ENCODE data around the gene KRTAP10-4.
"Not testable (repeated sequence)": the region's sequence is repeated elsewhere in the genome, so short reads cannot be mapped to it uniquely, and the experiment has no call there.

The KRTAP10-4 gene

GRCh38 chr21:44534688-44535087 is 38.8 kb upstream of the KRTAP10-4 start:
- no peak for FAIRE-seq

DNA sequence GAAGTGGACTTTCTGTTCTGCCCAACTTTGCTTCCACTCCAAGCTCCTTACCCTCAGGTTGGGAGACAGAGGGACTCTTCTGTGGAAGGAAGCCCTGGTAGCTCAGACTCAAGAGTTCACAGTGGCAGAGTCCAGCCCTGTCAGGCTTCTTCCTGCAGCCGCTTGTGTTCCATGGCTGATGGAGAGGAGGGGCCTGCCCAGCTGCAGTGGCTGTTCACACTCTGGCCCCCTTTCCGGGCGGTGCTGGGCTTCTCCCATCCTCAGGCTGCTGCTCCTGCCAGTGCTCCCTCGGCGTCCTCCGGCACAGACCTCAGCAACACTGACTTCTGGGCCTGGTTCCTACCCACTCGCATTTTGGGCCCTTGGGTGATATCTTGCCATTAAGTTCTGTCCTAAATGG is 37.6 kb upstream of the KRTAP10-4 start:
- no peak for FAIRE-seq

DNA sequence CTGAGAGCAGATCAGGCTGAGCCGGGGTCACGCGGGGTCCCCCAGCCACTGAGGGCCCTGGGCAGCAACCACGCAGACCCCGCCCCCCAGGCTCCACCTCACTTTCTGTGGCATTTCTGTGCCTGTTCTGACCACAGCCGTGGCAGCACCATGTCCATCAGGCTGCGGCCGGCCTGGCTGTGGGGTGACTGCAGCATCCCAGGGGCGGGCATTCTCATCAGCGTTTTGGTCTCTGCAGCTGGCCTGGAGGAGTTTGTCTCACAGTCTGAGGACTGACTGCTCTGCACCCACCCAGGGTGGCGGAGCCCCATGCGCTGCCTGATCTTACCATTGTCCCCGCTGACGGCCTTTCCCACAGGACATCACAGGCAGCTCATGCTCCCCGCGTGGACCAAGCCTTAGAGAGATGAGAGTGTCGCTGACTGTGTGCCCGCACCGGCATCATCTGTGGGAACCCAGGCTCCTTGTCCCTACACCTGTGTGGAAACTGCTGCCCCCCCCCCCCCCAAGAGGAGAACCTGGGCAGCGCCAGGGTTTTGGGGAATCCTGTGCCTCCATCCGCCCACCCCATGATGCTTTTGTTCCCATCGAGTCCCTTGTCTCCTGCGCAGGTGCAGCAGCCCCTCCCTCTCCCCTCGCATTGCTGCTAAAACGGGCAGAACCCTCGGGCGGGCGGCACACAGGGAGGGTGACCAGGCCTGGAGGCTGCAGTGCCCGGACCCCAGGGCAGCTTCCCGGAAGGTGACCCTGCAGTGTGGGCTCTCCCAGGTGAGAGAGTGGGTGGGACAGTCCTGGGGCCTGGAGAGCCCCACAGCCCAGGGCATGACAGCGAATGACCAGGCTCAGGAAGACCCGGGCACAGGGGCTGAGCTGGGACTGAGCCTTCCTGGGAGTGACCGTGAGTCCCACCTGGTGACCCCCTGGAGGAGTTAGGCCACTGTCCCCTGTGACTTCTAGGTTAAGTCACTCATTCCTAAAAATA is 35.3 kb upstream of the KRTAP10-4 start:
- FAIRE-seq, result no peak

- no peak for FAIRE-seq
Measured at GRCh38 chr21:44539046-44539445, 34.5 kb upstream of the KRTAP10-4 start.

GRCh38 chr21:44539991-44540666 is 33.4 kb upstream of the KRTAP10-4 start, which contains the start of gene KRTAP10-1:
TSS of gene KRTAP10-1 (minus strand) at chr21:44540195. CDS start at chr21:44540150, 45 bp downstream.
- no peak for FAIRE-seq

GRCh38 chr21:44540741-44541288 is 32.7 kb upstream of the KRTAP10-4 start:
- FAIRE-seq, result no peak

DNA sequence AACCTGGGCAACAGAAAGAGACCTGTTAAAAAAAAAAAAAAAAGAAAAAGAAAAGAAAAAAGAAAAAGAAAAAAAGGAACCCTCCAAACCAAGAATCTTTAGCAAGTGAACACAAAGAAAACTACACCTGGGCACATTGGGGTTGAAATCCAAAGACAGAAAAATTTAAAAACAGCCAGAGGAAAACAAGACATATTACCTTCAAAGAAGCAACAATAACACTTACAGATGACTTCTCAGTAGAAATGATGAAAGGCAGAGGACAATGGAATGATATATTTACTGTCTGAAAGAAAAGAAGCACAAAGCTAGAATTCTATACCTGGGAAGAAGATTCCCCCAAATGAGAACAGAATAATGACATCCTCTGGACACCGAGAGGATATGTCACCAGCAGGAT is 30.8 kb upstream of the KRTAP10-4 start:
- no peak for FAIRE-seq

DNA sequence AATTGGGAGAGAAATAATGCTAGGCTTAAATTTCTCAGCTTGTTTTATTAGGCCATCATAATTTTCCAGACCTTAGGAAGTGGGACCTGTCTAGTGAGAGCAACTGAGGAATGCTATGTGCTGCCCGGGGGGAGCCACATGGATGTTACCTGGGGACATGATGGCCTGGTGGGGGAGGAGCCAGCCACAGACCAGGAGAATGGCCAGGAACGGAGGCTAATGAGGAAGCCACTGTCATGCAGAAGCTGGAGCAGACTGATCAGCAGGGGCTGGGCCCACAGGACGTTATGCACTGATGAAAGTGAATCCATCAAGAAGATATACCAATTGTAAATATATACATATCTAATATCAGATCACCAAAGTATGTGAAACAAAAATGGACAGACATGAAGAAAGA is 29.0 kb upstream of the KRTAP10-4 start:
- no peak for FAIRE-seq

DNA sequence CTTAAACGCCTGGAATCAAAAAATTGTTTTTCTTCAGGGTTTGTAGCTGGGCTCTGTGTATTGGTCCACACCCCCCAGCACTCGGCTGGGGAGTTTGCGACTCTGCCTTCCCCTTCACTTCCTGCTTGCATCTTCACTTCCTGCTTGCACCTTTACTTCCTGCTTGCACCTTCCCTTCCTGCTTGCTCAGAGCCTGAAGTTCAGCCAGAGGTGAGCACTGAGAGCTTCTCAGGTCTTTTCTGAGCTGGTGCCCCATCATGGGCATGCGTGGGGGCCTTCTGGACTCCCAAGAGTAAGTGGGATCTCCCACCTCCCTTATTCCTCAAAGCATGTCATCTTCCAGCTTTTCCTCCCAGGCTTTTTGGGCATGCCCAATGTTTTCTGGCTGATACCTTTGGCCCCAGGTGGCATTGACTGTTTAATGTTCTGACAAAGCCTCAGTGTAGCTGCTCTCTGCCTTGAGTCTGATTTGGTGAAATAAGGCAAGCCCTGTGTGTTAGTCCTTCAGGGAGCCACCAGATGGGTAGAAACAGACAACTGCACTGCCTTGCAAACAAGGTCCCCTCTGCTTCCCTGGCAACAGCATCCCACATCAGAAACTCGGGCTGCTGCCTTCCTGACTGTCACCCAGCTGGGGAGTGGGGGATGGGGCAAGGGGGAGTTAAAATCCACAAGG is 25.7 kb upstream of the KRTAP10-4 start:
- FAIRE-seq, result no peak

DNA sequence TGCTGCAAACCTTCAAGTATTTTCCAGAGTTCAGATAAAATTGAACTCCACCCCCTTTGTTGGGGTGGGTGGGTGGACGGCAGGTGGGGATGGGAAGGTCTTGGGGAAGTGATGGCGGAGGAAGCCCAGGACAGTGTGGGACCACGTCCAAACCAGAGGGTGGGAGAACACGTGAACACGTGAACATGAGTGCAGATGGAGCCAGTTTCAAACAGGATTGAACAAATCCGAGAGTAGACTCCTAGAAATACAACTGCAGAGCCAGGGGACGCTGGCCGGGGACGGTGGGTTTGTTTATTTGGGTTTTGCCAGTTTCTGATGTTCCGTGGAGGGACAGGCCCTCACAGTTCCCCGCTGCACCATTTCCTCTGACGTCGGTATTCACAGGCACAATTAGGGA is 25.1 kb upstream of the KRTAP10-4 start:
- no peak for FAIRE-seq

- FAIRE-seq, result no peak
Measured at GRCh38 chr21:44548922-44549321, 24.6 kb upstream of the KRTAP10-4 start.

- FAIRE-seq, result no peak
Measured at GRCh38 chr21:44549525-44550211, 23.9 kb upstream of the KRTAP10-4 start.

DNA sequence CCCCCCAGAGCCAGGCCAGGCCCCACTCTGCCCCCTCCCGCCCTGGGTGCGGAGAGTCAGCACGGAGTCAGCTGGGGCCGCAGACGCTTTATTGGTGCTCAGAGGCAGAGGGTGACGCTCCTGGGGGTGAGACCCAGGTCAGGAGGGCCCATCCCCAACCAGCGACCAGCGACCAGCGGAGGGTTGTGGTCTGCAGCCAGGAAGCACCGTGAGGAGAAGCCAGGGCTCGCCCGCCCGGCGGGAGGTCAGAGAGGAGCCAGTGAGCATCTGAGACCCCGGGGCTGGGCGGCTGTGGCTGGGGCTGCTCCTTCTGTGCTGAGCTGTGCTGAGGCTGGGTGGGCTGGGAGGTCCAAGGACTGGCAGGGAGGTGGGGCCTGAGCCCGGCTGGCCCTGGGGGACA is 23.2 kb upstream of the KRTAP10-4 start:
- FAIRE-seq, result not testable (repeated sequence)

GRCh38 chr21:44550807-44551206 is 22.7 kb upstream of the KRTAP10-4 start:
- FAIRE-seq, result no peak

GRCh38 chr21:44551340-44551961 is 22.1 kb upstream of the KRTAP10-4 start, which contains the start of gene KRTAP10-2:
TSS of gene KRTAP10-2 (minus strand) at chr21:44551505. CDS start at chr21:44551458, 47 bp downstream.
- no peak for FAIRE-seq

GRCh38 chr21:44552136-44552535 is 21.4 kb upstream of the KRTAP10-4 start:
- no peak for FAIRE-seq

DNA sequence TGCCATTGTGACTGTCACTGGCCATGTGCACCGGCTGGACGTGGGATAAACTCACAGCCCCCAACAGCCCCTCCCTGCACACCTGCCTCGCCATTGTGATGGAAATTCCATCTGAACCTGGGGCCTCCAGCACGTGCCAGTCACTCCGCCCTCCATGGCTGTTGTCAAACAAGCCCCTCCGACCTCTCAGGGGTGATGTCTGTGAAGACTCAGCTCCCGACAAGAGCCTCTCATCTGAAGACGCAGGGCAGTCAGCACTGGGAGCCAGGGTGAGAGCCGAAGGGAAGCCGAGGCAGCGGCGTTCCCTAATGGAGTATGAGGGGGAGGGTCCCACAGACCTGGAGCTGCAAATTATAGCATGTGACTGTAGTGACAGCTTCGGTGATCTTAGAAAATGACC is 20.8 kb upstream of the KRTAP10-4 start:
- FAIRE-seq, result no peak

GRCh38 chr21:44555200-44555875 is 18.2 kb upstream of the KRTAP10-4 start:
- no peak for FAIRE-seq

GRCh38 chr21:44556879-44557278 is 16.6 kb upstream of the KRTAP10-4 start:
- FAIRE-seq, result no peak

GRCh38 chr21:44557491-44558328 is 15.8 kb upstream of the KRTAP10-4 start:
- FAIRE-seq, result no peak
